ENCODE results near the gene CEBPZ. TPM values are rescaled to one million over a fixed set of nuclear protein-coding genes. Genes with fewer than 3 reads are reported as not detected.
"Not testable (repeated sequence)": the region's sequence is repeated elsewhere in the genome, so short reads cannot be mapped to it uniquely, and the experiment has no call there.

CEBPZ gene
- total and polyA plus RNA-seq, 11 donors: 17.4 to 50.9 (median 25.5) TPM

DNA sequence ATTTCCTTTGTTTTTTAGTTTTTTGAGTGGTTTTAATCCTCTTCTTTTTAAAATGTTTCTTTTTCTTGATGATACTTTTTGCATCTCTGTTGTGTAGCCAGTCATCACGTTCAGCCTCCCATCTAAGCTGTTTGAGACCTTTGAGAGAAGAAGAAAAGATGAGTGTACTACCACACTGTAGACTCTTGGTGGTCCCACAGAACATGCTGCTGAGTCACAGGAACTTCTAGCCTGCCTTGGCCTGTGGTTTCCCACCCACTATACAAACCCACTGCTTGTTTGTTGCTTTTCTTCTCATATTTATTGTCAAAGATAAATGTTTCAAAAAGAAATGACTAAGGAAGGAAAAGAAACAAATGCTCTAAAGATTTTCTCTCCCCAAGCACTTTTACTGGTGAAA, 29.6 kb downstream of the CEBPZ start:
- H3K36me3 ChIP-seq: peaks cover 2 to 71% (median 64%) of the 10 kb centered on the region in 9 donors
- no peak overlapping the region for H3K4me3 ChIP-seq

GRCh38 chr2:37201208-37201607, 30.2 kb downstream of the CEBPZ start:
- WGBS, 4 donors: 64 to 74% (median 71%) methylated on average over 1 of the region's 1 CpG
- peaks cover 0 to 22% (median 12%) of the 10 kb centered on the region in 12 donors for H3K4me1 ChIP-seq
- no peak overlapping the region for H3K27ac ChIP-seq
- ATAC-seq (no peak), DNase-seq (no peak)
- H3K4me3 ChIP-seq: no peak overlapping the region
- H3K27me3 ChIP-seq: no peaks in the 10 kb centered on the region
- peaks cover under 1 to 65% (median 58%) of the 10 kb centered on the region in 9 donors for H3K36me3 ChIP-seq
- TF ChIP-seq POLR2A (IDR thresholded peaks at IDR 0.05) (no peak), CTCF (IDR thresholded peaks at IDR 0.05) (no peak)
- intact Hi-C loops (cut with DNase I): no loop called here
- peaks cover 0 to 10% (median 0%) of the 10 kb centered on the region in 12 donors for H3K9me3 ChIP-seq

More for the DNA sequence above, 29.6 kb downstream of the CEBPZ start:
- intact Hi-C loops (cut with DNase I): no loop called here
- Histone ChIP-seq H3K27me3 (no peaks in the 10 kb centered on the region), H3K4me1 (peaks cover 0 to 22% (median 11%) of the 10 kb centered on the region in 12 donors), H3K9me3 (peaks cover 0 to 15% (median 0%) of the 10 kb centered on the region in 12 donors), H3K27ac (no peak overlapping the region)
- TF ChIP-seq CTCF (IDR thresholded peaks at IDR 0.05): no peak
- no peak for DNase-seq
- ATAC-seq: no peak
- WGBS, 4 donors: 86 to 95% (median 89%) methylated on average over 1 of the region's 1 CpG

DNA sequence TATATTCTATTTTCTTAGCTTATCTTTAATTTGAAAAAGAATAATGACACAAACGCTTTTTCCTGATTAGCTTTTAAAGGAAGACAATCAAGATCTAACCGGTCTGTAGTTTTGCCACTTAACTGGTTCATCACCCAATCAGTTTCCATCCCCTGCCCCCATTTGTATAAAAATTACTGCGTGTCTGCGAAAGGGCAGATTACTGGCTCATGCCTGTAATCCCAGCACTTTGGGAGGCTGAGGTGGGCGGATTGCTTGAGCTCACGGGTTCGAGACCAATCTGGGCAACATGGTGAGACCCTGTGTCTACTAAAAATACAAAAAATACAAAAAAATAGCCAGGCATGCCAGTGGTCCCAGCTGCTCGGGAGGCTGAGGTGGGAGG, 32.7 kb downstream of the CEBPZ start:
- Histone ChIP-seq H3K27ac (no peak overlapping the region), H3K36me3 (peaks cover 0 to 42% (median 34%) of the 10 kb centered on the region in 9 donors), H3K9me3 (peaks cover 0 to 6% (median 0%) of the 10 kb centered on the region in 12 donors), H3K4me1 (peaks cover 0 to 27% (median 12%) of the 10 kb centered on the region in 12 donors), H3K4me3 (no peak overlapping the region), H3K27me3 (no peaks in the 10 kb centered on the region)
- ATAC-seq (no peak), DNase-seq (no peak)
- intact Hi-C loops (cut with DNase I): loop anchor here in 1 of 10 donors (5.0 kb wide), 1 partner anchor 34 kb away; the partner anchor contains the start of genes CEBPZ and NDUFAF7
- no peak for TF ChIP-seq POLR2A (IDR thresholded peaks at IDR 0.05)
- no peak for TF ChIP-seq CTCF (IDR thresholded peaks at IDR 0.05)
- 91 to 94% (median 93%) methylated on average over 8 of the region's 8 CpGs for WGBS, 4 donors

DNA sequence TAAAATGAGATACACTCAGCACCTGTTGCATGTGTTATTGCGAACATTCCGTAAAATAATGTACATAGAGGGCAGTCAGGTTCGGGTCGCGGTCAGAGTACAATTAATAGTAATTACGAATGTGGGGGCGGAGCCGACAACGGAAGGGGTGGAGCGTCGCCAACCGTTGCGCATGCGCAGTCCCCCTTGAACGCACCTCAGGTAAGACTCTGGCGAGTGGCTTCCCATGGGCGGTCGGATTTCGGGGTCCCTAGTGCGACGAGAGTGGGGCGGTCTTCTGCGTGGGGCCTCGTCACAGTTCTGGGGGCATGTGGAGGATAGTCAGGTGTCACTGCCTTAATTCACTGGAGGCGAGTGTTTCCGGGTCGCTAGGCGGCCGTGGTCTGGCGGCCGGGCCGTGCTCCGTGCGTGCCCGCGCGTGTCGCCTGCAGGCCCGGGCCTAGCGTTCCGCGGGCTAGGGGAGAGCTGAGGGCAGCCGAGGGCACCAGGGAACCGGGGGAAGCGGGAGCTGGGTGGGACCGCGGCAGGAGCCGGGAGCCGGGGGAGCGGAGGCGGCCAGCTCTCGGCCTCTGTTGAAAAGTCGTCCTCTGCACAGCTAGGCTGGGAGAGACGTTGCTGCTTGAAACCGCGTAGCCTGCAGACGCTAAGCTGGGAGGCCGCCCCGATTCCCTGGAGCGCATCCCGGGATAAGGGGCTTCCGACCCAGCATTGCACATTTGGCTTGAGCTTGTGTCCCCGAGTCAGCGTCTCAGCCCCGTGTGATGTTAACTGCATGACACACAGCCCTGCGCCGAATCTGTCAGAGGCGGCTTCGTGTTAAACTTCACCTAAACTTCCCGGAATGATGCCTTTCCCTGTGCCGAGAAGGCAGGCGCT, 34.8 kb downstream of the CEBPZ start, which contains the start of gene CEBPZOS:
Gene CEBPZOS (plus strand): TSS at position 177 of the 876 bp plus-strand sequence. CDS start 3,209 bp downstream, outside the sequence.
- 0 to 2% (median 0%) methylated on average over 29 to 72 of the region's 72 CpGs for WGBS, 4 donors
- ATAC-seq (peak; percentile 75 to 96 (median 94)), DNase-seq (peak; percentile 83 to 92 (median 83))
- no peaks in the 10 kb centered on the region for H3K27me3 ChIP-seq
- peaks cover 0 to 22% (median 13%) of the 10 kb centered on the region in 9 donors for H3K36me3 ChIP-seq
- H3K4me1 ChIP-seq: peaks cover 0 to 27% (median 12%) of the 10 kb centered on the region in 12 donors
- intact Hi-C loops (cut with DNase I): loop anchor here in 1 of 10 donors (5.0 kb wide), 1 partner anchor 36 kb away; the partner anchor contains the start of genes CEBPZ and NDUFAF7
- peak within 1 kb of the TSS; percentile 57 to 97 (median 88) for H3K4me3 ChIP-seq
- peak; percentile 35 to 75 for TF ChIP-seq POLR2A (IDR thresholded peaks at IDR 0.05)
- peak in 1 of 12 donors; percentile 7 for TF ChIP-seq CTCF (IDR thresholded peaks at IDR 0.05)
- no peaks in the 10 kb centered on the region for H3K9me3 ChIP-seq
- peak within 1 kb of the TSS; percentile 37 to 93 (median 88) for H3K27ac ChIP-seq

DNA sequence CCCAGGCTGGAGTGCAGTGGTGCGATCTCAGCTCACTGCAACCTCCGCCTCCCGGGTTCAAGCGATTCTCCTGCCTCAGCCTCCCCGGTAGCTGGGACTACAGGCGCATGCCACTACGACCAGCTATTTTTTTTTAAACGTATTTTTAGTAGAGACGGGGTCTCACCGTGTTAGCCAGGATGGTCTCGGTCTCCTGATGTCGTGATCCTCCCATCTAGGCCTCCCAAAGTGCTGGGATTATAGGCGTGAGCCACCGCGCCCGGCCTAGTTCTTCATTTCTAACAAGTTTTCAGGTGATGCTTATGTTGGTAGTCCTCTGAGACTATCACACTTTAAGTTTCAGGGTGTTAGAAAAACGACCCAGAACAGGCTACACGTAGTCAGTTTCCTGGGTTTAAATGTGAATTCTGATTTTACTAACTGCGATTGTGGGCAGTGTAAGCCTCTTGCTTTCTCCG, 35.5 kb downstream of the CEBPZ start:
- ATAC-seq: peak in 1 of 4 donors; percentile 18
- intact Hi-C loops (cut with DNase I): loop anchor here in 1 of 10 donors (5.0 kb wide), 1 partner anchor 36 kb away; the partner anchor contains the start of genes CEBPZ and NDUFAF7
- Histone ChIP-seq H3K4me1 (peaks cover 0 to 27% (median 12%) of the 10 kb centered on the region in 12 donors), H3K27ac (peak overlapping the region; percentile 37 to 93 (median 88)), H3K36me3 (peaks cover 0 to 15% (median 6%) of the 10 kb centered on the region in 9 donors), H3K4me3 (peak overlapping the region; percentile 57 to 97 (median 88))
- not testable (repeated sequence) for DNase-seq, H3K9me3 ChIP-seq, H3K27me3 ChIP-seq
- 82 to 89% (median 85%) methylated on average over 20 of the region's 20 CpGs for WGBS, 4 donors
